Endodermal cell (in vitro differentiated cells): ENCODE measurements around the gene TIMM50. TPM values are rescaled to one million over a fixed set of nuclear protein-coding genes. Genes with fewer than 3 reads are reported as not detected.

Source experiments
- DNase-seq: peaks from one replicate; pipeline ENCODE4 v3.0.0-alpha.2; 2017
- H3K27ac ChIP-seq: 2 replicates; pipeline ENCODE4 v1.5.1; 2013; ENCODE audit warnings: mild to moderate bottlenecking, low read depth, low read length, moderate library complexity
- H3K27me3 ChIP-seq: 2 replicates; pipeline ENCODE4 v1.6.1; 2013; ENCODE audit warnings: mild to moderate bottlenecking, low read length, moderate library complexity; ENCODE audit not compliant: insufficient read depth, control insufficient read depth, poor library complexity, severe bottlenecking
- H3K36me3 ChIP-seq: 2 replicates; pipeline ENCODE4 v1.7.0; 2013; ENCODE audit warnings: mild to moderate bottlenecking, low read length, moderate library complexity; ENCODE audit not compliant: control insufficient read depth, insufficient read depth
- H3K4me1 ChIP-seq: one replicate; pipeline ENCODE4 v1.7.0; 2013; ENCODE audit warnings: low read length; ENCODE audit not compliant: control insufficient read depth, insufficient read depth
- H3K4me3 ChIP-seq: 2 replicates; pipeline ENCODE4 v1.5.1; 2013; ENCODE audit warnings: mild to moderate bottlenecking, low read length, moderate library complexity
- H3K9ac ChIP-seq: 2 replicates; pipeline ENCODE4 v1.6.1; 2013; ENCODE audit warnings: mild to moderate bottlenecking, low read length, moderate library complexity; ENCODE audit not compliant: poor library complexity, severe bottlenecking; ENCODE audit errors: extremely low read depth
- H3K9me3 ChIP-seq: 2 replicates; pipeline ENCODE4 v1.6.1; 2013; ENCODE audit warnings: mild to moderate bottlenecking, low read length, moderate library complexity; ENCODE audit not compliant: control insufficient read depth
- H3K27ac Mint-ChIP-seq: 2 replicates; pipeline ENCODE4 v1.8.0; 2020; ENCODE audit warnings: mixed read lengths
- H3K27me3 Mint-ChIP-seq: 2 replicates; pipeline ENCODE4 v1.8.0; 2021; ENCODE audit warnings: mild to moderate bottlenecking, mixed read lengths; ENCODE audit not compliant: insufficient read depth
- H3K36me3 Mint-ChIP-seq: 2 replicates; pipeline ENCODE4 v1.8.0; 2020; ENCODE audit warnings: low read depth, mixed read lengths
- H3K4me1 Mint-ChIP-seq: 2 replicates; pipeline ENCODE4 v1.8.0; 2020; ENCODE audit warnings: mixed read lengths
- H3K4me3 Mint-ChIP-seq: 2 replicates; pipeline ENCODE4 v1.8.0; 2020; ENCODE audit warnings: mild to moderate bottlenecking, moderate library complexity, mixed read lengths
- H3K9me3 Mint-ChIP-seq: 2 replicates; pipeline ENCODE4 v1.8.0; 2020; ENCODE audit warnings: mild to moderate bottlenecking, mixed read lengths
- WGBS, 2 experiments: methylation state at CpG; one replicate each; pipeline versions ENCODE4 v1.1.5 to v1.1.7; 2013; ENCODE audit warnings: missing lambda C conversion rate in 2 of 2, mixed read lengths in 1 of 2; ENCODE audit not compliant: insufficient coverage in 1 of 2, insufficient read length in 1 of 2; 5-methylcytosine and 5-hydroxymethylcytosine counted together
- total RNA-seq, 2 donors: library from RNA; stranded (reverse); fragmentation: NEBNext Ultra II Directional in 1 of 2; extraction: Animal tissue kit (Norgen Biotek cat#: 25700) in 1 of 2; gene quantifications; 2 replicates in 1 of 2; 3 replicates in 1 of 2; pipeline ENCODE4 v1.2.1, GENCODE V29; 2021
- TF ChIP-seq, protein P1 (sequence below): fragments of 200-600 bp; sonication (generic); conservative IDR thresholded peaks from 2 replicates; pipeline ENCODE4 v1.5.0; 2021; ENCODE audit warnings: antibody characterized with exemption, mild to moderate bottlenecking

Gene TIMM50
- total RNA-seq, 2 donors from 2014 or later: 87.8 to 94.6 TPM

GRCh38 chr19:39508629-39509028, 28.0 kb downstream of the TIMM50 start:
- H3K9ac ChIP-seq: no peak overlapping the region
- peaks cover 79% of the 10 kb centered on the region for H3K27me3 Mint-ChIP-seq
- H3K27ac ChIP-seq: no peak overlapping the region
- no peaks in the 10 kb centered on the region for H3K4me1 ChIP-seq
- no peak overlapping the region for H3K27ac Mint-ChIP-seq
- H3K4me1 Mint-ChIP-seq: no peaks in the 10 kb centered on the region
- peaks cover 5% of the 10 kb centered on the region for H3K9me3 ChIP-seq
- no peak for DNase-seq
- no peak overlapping the region for H3K4me3 ChIP-seq
- peaks cover 66% of the 10 kb centered on the region for H3K27me3 ChIP-seq
- H3K36me3 ChIP-seq: no peaks in the 10 kb centered on the region
- TF ChIP-seq, protein P1, sequence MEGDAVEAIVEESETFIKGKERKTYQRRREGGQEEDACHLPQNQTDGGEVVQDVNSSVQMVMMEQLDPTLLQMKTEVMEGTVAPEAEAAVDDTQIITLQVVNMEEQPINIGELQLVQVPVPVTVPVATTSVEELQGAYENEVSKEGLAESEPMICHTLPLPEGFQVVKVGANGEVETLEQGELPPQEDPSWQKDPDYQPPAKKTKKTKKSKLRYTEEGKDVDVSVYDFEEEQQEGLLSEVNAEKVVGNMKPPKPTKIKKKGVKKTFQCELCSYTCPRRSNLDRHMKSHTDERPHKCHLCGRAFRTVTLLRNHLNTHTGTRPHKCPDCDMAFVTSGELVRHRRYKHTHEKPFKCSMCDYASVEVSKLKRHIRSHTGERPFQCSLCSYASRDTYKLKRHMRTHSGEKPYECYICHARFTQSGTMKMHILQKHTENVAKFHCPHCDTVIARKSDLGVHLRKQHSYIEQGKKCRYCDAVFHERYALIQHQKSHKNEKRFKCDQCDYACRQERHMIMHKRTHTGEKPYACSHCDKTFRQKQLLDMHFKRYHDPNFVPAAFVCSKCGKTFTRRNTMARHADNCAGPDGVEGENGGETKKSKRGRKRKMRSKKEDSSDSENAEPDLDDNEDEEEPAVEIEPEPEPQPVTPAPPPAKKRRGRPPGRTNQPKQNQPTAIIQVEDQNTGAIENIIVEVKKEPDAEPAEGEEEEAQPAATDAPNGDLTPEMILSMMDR: no peak
- H3K9me3 Mint-ChIP-seq: peaks cover 8% of the 10 kb centered on the region
- no peak overlapping the region for H3K4me3 Mint-ChIP-seq
- H3K36me3 Mint-ChIP-seq: no peaks in the 10 kb centered on the region
- 93 to 95% methylated on average over 8 to 9 of the region's 9 CpGs for WGBS, 2 experiments

DNA sequence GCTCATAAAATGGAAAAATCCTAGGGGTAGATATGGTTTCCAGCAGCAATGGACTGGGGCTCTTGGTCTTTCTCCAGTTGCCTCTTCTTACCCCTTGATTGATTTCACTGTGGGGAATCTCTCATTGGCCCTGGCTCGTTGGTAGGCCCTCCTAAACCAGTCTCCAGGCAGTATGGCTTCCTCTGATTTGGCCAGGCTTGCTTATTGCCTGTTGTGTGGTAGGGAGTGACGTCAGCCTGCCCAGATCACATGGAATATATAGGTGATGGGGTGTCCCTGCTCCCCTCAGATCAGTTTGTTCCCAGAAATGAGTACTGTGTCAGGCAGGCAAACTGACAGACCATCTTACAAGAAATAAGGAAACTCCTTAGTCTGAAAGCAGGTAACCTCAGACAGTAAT, 28.6 kb downstream of the TIMM50 start:
- H3K4me1 Mint-ChIP-seq: no peaks in the 10 kb centered on the region
- Histone ChIP-seq H3K4me3 (no peak overlapping the region), H3K36me3 (no peaks in the 10 kb centered on the region), H3K9me3 (peaks cover 5% of the 10 kb centered on the region), H3K9ac (no peak overlapping the region), H3K27ac (no peak overlapping the region), H3K27me3 (peaks cover 66% of the 10 kb centered on the region), H3K4me1 (no peaks in the 10 kb centered on the region)
- WGBS, 2 experiments: 66% methylated on average over 2 of the region's 2 CpGs; no CpG with 5 or more reads in 1 of the 2 experiments
- no peaks in the 10 kb centered on the region for H3K36me3 Mint-ChIP-seq
- TF ChIP-seq, protein P1: no peak
- peaks cover 79% of the 10 kb centered on the region for H3K27me3 Mint-ChIP-seq
- no peak for DNase-seq
- H3K27ac Mint-ChIP-seq: no peak overlapping the region
- no peak overlapping the region for H3K4me3 Mint-ChIP-seq
- peaks cover 8% of the 10 kb centered on the region for H3K9me3 Mint-ChIP-seq

GRCh38 chr19:39512988-39513387, 32.4 kb downstream of the TIMM50 start:
- no peak for DNase-seq
- H3K27me3 Mint-ChIP-seq: peaks cover 53% of the 10 kb centered on the region
- H3K4me3 Mint-ChIP-seq: no peak overlapping the region

More at GRCh38 chr19:39512988-39513387, 32.4 kb downstream of the TIMM50 start:
- no peaks in the 10 kb centered on the region for H3K9me3 Mint-ChIP-seq
- no peak overlapping the region for H3K27ac Mint-ChIP-seq
- no peak overlapping the region for H3K9ac ChIP-seq
- 76 to 83% methylated on average over 1 of the region's 2 CpGs for WGBS, 2 experiments
- TF ChIP-seq, protein P1: no peak
- H3K4me1 ChIP-seq: no peaks in the 10 kb centered on the region
- peaks cover 8% of the 10 kb centered on the region for H3K4me1 Mint-ChIP-seq
- no peaks in the 10 kb centered on the region for H3K9me3 ChIP-seq
- no peak overlapping the region for H3K27ac ChIP-seq
- peaks cover 4% of the 10 kb centered on the region for H3K36me3 Mint-ChIP-seq
- H3K27me3 ChIP-seq: peaks cover 50% of the 10 kb centered on the region
- no peaks in the 10 kb centered on the region for H3K36me3 ChIP-seq
- no peak overlapping the region for H3K4me3 ChIP-seq
